ENCODE data around the gene SURF4.
"Not testable (repeated sequence)": the region's sequence is repeated elsewhere in the genome, so short reads cannot be mapped to it uniquely, and the experiment has no call there.

Gene SURF4

DNA sequence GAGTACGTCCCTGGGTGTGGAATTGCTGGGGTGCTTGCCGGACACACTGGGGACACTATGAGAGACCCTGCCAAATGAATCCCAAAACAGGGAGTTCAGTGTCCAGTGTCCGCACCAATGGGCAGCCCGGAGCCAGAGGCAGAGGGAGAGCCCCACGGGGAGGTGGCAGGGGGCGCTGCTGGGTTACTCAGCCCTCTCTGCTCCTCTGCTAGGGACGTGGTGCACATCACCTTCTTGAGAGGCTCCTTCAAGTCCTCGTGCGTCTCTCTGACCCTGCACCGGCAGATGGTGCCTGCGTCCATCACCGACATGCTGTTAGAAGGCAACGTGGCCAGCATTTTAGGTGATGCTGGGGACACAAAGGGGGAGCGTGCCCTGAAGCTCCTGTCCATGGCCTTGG lies 21.1 kb upstream of the SURF4 start:
- DNase-seq, result no peak

DNA sequence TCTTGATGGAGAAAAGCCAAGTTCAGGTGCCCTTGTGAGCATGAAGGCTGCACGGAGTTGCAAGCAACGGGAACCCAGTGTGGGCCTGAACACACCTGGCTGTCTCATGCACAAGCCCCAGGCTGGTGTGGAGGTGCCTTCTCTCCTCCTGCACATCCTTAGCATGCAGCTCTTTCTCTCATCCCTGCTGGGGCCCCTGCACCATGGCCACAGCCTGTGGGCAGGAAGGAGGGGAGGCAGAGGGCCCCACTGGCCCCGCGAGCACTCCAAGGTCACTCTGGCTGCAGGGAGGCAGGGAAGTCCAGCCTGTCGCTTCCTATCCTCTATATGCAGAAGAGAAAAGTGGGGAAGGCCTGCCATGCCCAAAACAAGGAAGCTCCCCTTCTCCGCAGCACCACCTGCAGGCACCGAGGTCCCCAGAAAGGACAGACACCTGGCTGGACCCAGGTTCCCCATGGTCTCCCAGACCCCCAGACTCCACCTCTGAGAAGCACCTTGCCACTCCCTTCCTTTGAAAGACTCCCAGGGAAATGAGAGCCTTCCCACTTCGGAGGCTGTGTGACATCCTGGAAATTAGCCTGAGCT lies 18.9 kb upstream of the SURF4 start:
- DNase-seq, result no peak

DNA sequence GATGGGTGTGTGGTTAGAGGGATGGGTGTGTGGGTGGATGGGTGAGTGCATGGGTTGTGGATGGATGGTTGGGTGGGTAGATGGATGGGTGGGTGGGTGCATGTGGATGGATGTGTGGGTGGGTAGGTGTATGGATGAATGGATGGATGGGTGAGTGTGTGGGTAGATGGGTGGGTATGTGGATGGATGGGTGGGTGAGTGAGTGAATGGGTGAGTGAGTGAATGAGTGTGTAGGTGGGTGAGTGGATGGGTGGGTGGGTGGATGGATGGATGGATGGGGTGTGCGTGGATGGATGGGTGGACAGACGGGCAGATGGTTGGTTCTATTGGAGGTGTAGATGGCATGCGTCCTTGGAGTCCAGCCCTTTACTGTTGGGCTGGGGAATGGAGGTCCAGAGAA lies 17.5 kb upstream of the SURF4 start:
- no peak for DNase-seq

DNA sequence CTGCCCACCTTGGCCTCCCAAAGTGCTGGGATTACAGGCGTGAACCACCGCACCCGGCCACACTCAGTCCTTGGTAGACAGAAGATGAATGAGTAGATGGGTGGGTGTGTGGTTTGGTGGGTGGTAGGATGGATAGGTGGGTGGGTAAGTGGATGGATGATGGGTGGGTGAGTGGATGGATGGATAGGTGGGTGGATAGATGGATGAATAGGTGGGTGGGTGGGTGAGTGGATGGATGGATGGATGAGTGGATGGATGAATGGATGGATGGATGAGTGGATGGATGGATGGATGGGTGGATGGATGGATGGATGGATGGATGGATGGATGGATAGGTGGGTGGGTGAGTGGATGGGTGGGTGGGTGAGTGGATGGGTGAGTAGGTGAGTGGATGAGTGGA lies 16.4 kb upstream of the SURF4 start:
- not testable (repeated sequence) for DNase-seq

DNA sequence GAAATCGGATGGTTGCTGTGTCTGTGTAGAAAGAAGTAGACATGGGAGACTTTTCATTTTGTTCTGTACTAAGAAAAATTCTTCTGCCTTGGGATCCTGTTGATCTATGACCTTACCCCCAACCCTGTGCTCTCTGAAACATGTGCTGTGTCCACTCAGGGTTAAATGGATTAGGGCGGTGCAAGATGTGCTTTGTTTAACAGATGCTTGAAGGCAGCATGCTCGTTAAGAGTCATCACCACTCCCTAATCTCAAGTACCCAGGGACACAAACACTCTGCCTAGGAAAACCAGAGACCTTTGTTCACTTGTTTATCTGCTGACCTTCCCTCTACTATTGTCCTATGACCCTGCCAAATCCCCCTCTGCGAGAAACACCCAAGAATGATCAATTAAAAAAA lies 15.6 kb upstream of the SURF4 start:
- DNase-seq, result not testable (repeated sequence)

DNA sequence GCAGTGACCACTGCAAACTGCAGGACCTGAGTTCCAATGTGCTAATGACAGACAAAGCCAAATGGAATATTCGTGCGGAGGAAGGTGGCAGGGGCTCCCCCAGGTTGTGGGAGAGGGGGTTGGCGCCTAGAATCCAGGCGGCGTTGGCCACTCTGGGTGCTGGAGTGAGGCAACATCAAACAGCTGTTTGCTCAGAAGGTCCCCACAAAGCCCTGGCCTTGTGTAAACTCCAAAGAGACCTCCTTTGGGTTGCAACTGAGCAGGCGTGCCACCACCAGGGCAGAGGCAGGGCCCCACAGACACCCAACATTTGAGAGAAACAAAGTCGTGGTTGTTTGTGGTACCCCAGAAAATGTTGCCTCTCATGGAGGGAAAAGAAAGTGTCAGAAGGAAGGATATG lies 14.9 kb upstream of the SURF4 start:
- DNase-seq, result no peak

DNA sequence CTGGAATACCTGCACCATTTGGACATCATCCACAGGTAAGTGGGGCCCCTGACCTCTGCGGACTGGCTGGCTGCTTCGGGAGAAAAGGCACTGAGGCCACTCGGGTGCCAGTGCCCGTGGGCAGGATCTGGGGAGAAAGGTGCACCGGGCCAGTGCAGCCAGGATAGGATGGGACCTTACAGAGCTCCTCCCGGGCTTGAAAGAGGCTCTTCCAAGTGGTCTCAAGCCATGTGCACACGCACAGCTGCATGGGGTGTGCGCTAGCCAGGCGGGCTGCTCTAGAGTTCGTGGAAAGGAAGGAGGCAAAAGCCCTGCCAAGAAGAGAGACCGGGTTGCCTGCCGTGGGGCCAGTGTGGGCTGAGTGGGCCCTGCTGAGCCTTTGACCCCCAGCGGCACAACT lies 13.7 kb upstream of the SURF4 start:
- no peak for DNase-seq

DNA sequence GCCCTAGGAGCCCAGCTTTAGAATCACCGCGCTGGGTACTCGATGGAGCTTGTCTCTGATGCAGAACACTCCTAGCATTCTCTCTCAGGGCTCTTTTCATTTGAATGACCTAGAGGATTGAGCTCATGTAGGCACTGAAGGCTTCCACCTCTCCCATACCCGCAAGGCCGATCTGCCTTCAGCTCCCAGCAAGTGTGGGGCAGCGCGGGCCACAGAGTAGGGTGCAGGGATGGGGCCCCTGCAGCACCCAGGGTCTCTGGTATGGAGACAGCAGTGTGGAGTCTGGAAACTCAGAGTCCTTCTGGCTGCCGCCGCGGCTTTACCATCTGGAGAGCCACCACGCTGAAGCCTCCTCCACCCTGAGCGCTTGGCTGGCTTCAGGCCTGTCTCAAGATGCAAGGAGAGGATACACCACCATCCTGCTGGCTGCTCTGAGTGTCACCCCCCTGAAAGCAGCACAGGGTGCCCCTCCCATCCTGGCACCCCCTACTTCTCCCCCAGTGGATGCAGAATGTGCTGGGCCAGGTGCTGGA lies 13.2 kb upstream of the SURF4 start:
- no peak for DNase-seq

DNA sequence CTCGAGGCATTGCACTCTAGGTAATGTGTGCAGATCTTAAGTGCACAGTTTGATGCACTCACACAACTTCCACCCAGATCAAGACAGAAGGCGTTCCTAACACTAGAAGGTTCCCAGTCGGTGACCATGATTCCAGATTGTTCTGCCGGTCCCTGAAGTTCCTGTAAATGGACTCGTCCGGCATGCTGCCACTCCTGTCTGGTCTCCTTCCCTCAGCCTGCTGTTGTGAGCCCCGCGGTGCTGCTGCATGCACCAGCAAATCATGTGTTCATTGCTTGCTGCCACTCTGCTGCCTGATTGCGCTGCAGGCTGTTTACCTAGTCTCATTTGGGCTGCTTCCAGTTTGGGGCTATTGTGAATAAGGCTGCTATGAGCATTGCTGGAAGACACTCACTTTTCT lies 11.8 kb upstream of the SURF4 start:
- no peak for DNase-seq

DNA sequence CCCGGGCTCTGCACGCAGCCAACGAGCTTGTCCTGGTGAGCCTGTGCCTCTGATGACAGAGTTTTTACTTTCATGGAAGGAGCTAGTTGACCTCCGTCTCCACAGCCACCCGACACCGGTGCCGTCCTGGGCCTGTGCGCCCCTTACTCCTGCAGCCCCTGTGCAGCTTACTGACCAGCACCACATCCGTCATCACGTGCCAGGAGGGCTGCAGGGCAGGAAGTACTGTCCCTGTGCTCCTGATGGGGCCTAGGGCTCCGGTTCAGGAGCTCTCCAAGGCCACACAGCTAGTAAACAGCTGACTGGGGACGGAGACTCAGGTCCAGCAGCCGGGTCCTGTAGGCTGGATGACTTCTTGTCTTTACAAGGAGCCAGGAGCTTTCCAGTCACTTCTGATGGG lies 10.5 kb upstream of the SURF4 start:
- no peak for DNase-seq

DNA sequence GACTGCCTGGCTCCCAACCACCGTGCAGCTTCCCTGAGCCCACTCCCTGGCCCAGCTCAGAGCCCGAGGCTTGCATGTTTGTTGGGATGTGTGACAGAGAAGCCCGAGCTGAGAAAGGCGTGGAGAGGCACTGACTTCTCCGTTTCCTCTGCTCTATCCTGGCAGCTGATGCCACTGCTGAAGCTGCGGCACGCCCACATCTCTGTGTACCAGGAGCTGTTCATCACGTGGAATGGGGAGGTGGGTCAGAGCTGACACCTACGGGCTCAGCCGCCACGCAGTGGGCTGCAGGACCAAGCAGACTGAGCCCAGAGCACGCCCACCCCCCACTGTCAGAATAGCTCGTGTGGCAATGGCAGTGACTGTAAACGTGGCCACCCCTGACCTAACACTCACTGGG lies 9.6 kb upstream of the SURF4 start:
- DNase-seq, result no peak

DNA sequence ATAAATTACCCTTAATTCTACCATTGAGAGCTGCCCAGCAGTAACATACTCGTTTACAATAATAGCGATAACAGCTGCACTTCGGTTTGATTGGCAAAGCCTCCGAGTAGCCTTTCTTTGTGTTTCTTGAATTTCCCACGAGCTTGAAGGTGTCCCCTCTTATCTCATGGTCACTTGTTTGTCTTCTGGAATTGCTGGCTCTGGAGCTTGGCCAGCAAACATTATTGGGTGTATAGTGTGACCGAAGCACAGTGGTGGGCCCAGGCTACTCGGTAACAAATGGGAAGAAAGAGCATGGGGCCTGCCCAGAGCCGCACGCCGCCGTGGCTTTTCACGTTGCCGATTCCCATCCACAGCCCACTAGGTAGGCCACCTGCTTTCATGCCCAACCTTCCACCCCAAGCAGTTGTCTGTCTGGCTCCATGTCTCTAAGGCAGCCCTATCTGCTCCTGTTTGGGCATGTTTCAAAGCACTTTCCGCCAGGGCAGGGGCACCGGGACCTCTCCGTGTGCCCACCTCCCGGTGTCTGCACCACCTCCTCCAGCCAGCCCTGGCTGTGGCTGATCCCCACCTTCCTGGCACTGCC lies 9.0 kb upstream of the SURF4 start:
- no peak for DNase-seq

DNA sequence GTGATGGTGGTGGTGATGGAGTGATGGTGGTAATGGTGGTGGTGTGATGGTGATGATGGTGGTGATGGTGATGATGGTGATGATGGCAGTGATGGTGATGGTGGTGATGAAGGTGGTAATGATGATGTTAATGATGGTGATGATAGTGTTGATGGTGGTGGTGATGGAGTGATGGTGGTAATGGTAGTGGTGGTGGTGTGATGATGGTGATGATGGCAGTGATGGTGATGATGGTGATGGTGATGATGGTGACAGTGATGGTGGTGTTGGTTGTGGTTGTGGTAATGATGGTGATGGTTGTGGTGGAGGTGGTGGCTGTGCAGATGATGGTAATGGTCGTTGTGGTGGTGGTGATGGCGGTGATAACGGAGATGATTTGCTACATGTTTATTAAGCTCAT lies 7.6 kb upstream of the SURF4 start:
- DNase-seq, result no peak

DNA sequence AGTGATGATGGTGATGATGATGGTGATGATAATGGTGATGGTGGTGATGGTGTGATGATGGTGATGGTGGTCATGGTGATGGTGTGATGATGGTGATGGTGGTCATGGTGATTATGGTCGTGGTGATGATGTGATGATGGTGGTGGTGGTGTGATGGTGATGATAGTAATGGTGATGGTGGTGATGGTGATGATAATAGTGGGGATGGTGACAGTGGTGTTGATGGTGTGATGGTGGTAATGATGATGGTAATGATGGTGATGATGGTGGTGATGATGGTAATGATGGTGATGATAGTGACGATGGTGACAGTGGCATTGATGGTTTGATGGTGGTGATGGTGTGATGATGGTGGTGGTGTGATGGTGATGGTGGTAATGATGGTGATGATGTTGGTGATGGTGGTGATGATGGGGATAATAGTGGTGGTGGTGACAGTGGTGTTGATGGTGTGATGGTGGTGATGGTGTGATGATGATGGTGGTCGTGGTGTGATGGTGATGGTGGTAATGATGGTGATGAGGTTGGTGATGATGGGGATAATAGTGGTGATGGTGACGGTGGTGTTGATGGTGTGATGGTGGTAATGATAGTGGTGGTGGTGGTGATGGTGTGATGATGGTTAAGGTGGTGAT lies 6.8 kb upstream of the SURF4 start:
- no peak for DNase-seq

DNA sequence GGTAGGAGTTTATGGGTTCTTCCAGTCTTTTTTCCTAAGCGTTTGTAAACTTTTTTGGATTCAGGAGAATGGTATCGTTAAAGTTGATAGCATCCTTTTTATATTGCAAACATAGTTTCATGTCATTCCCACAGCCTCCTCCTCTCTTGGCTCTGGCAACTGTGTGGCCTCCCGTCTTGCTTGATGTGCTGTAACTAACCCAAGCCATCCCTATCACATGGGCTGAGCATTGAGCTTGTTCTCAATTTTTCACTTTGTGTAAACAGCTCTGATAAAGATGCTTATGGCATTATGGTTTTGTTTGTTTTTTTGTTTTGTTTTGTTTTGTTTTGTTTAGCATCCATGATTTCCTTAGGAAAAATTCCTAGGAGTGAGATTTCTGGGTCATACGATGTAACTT lies 4.9 kb upstream of the SURF4 start:
- DNase-seq, result no peak

DNA sequence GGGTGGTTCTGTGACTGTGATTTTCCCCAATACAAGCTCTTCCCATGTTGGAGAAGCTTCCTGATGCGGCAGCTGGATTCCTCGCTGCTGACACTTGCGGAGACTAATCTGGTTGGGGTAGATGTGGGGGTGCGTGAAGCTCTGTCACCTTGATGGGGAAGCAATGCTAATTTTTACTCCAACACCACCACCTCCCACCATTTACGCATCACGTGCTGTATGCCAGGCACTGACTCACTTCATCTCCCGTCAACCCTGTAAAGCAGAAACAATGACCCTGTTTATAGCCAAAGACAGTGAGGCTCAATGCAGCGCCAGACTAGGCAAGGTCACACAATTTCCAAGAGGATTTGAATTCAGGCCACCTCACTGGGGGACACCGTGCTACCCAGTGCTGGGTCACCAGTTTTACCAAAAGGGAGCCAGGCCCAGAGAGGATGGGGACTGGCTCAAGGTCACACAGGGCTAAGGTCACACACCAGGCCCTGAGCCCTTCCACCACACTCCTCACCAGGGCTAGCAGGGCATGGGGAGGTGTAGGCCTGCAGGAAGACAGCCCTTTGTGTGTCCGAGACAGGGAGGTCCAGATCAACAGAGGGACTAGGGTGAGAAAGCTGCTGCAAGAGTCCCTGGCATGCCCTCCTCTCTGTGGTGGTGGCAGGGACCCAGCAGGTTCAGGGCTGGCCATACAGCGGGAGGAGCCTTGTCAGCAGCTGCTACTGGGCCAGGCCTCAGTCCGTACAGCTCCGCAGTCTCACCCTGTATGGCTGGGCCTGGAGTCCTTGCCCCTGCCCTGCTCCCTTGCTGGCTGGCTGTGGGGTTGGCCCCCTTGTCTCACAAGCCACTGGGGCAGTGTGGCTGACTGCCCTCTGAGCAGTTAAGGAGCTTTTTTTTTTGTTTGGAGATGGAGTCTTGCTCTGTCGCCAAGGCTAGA lies 3.6 kb upstream of the SURF4 start:
- DNase-seq, result no peak

DNA sequence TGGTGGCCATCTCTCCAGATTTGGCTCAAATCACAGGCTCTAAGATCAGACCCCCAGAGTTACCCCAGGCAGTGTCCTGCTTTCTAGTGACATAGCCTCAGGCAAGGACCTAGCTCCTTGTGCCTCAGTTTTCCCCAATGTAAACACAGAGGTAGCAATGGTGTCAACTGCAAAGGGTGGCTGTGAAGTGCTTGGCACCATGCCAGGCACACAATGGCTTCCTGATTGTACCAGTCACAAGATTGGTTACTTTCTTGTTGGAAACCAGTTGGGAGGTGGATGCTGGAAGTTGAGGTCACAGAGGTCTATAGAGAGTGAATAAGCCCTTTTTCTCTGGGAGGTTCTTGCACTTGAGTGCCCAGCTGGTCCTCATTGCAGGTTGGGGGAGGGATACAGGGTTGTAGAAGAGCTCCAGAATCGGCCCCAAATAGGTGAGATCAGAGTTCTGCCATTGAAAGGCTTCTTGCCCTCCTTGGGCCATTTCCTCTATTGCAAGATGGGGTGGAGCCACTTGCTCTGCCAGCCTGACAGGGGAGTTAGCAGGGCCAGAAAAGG lies 2.6 kb upstream of the SURF4 start:
- DNase-seq, result peak; percentile 23

DNA sequence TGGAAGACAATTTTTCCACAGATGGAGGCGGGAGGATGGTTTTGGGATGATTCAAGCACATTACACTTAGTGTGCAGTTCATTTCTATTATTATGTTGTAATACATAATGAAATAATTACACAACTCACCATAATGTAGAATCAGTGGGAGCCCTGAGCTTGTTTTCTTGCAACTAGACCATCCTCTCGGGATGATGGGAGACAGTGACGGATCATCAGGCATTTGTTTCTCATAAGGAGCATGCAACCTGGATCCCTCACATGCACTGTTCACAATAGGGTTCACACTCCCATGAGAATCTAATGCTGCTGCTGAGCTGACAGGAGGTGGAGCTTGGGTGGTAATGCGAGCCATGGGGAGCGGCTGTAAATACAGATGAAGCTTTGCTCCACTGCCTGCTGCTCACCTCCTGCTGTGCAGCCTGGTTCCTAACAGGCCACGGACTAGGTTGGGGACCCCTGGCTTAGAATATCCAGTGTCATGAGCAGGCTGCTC lies 1.9 kb upstream of the SURF4 start:
- DNase-seq, result no peak

DNA sequence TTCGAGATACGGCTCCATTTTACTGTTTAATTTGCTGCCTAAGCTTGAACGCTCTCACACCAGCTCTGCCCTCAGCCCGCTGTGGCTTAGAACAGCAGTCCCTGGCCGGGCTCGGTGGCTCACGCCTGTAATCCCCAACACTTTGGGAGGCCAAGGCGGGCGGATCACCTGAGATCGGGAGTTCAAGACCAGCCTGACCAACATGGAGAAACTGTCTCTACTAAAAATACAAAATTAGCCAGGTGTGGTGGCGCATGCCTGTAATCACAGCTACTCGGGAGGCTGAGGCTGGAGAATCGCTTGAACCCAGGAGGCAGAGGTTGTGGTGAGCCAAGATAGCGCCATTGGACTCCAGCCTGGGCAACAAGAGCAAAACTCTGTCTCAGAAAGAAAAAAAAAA lies 1.4 kb upstream of the SURF4 start:
- DNase-seq, result not testable (repeated sequence)

DNA sequence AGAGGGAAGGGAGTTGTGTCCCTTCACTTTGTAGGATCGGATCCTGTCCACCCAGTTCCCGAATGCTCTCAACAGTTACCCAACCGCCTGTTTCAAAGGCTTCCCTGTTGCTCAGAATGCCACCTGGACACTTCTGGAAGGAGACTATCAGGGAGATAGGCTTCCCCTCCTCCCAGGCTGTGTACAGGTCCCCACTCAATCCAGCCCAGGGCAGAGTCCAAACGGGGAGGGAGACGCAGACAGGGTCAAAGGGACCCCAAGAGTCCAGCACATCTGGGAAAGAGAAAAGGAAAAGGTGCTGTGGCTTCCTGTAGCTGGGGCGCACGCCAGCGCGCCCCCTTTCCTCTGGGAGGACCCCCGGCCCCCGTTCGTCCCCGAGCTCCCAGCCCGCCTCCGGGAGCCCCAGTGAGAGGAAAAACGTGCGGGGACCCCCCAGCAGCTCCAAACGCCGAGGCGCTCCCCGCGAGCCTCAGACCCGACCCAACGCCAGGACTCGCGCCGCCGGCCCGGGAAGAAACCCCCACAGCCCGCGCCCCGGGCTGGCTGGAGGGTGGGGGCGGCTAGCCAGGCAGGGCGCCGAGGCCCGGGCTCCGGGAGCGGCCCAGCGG lies 640 bp downstream of the SURF4 start:
- no peak for DNase-seq

DNA sequence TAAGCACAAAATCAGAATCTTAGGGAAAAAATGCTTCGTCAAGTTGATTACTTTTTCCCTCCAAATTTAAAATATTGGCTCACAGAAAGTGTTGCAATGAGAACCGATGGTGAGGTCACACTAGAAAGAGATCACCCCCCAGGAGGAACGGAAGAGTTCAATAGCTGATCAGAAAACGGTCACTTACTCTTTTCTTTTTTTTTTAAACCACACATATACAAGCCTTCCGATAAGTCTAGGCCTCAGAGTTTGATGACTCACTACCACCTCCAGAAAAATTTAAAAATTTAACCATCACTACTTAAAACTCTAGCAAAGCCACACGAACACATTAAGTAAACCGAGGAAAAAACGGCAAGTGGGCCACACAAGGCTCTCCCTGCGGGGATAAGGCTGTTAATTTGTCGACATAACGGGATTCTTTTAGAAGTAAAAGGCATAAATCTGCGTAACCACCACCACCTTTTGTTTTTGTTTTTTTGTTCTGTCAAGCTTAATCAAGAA lies 1.2 kb downstream of the SURF4 start:
- DNase-seq, result no peak

DNA sequence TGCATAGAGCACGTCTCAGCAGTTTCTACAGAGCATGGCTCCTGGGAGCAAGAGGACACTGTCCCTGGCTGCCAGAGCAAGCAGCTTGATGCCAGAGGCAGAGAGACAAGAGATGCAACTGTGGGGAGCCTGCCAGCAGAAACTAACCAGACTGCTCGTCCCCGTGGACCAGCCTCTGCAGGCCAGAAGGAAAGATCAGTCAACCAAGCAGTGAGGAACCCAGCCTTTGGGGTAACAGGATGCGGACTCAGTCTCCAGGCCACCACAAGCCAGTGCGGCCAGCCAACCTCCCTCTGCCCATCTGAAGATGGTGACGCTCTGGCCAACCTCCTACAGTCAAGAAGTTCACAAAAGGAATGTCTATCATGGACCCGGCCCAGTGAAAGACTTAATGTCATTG lies 3.7 kb downstream of the SURF4 start:
- DNase-seq, result no peak

Data from NCI-H2029 (cell line).